ENCODE data around the gene GCG. TPM values are rescaled to one million over a fixed set of nuclear protein-coding genes. Genes with fewer than 3 reads are reported as not detected.

The GCG gene
- total RNA-seq, 2 donors from 2014 or later, result not detected

- Histone ChIP-seq H3K4me1 (ENCODE audit: control insufficient read depth in 1 of 2, low read depth in 2 of 2) (no peaks in the 10 kb centered on the region), H3K4me3 (no peak overlapping the region), H3K27me3 (replicated peaks; ENCODE audit: insufficient read depth) (no peaks in the 10 kb centered on the region), H3K36me3 (no peaks in the 10 kb centered on the region), H3K9me3 (no peaks in the 10 kb centered on the region), H3K27ac (no peak overlapping the region)
- DNase-seq (ENCODE audit: low spot score) (no peak), ATAC-seq (ENCODE audit: insufficient number of reproducible peaks, low FRiP score, low read depth) (no peak)
- TF ChIP-seq, protein P1, sequence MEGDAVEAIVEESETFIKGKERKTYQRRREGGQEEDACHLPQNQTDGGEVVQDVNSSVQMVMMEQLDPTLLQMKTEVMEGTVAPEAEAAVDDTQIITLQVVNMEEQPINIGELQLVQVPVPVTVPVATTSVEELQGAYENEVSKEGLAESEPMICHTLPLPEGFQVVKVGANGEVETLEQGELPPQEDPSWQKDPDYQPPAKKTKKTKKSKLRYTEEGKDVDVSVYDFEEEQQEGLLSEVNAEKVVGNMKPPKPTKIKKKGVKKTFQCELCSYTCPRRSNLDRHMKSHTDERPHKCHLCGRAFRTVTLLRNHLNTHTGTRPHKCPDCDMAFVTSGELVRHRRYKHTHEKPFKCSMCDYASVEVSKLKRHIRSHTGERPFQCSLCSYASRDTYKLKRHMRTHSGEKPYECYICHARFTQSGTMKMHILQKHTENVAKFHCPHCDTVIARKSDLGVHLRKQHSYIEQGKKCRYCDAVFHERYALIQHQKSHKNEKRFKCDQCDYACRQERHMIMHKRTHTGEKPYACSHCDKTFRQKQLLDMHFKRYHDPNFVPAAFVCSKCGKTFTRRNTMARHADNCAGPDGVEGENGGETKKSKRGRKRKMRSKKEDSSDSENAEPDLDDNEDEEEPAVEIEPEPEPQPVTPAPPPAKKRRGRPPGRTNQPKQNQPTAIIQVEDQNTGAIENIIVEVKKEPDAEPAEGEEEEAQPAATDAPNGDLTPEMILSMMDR (IDR thresholded peaks at IDR 0.05), result no peak
Observed at GRCh38 chr2:162182395-162182794, 30.3 kb upstream of the GCG start.

GRCh38 chr2:162177301-162177700 lies 25.3 kb upstream of the GCG start:
- H3K27me3 ChIP-seq (replicated peaks; ENCODE audit: insufficient read depth), result no peaks in the 10 kb centered on the region
- no peak overlapping the region for H3K4me3 ChIP-seq
- no peaks in the 10 kb centered on the region for H3K36me3 ChIP-seq
- no peaks in the 10 kb centered on the region for H3K4me1 ChIP-seq (ENCODE audit: control insufficient read depth in 1 of 2, low read depth in 2 of 2)
- TF ChIP-seq, protein P1 (IDR thresholded peaks at IDR 0.05), result no peak
- no peak for DNase-seq (ENCODE audit: low spot score)
- ATAC-seq (ENCODE audit: insufficient number of reproducible peaks, low FRiP score, low read depth), result no peak
- no peaks in the 10 kb centered on the region for H3K9me3 ChIP-seq
- H3K27ac ChIP-seq, result no peak overlapping the region

- no peaks in the 10 kb centered on the region for H3K36me3 ChIP-seq
- no peak overlapping the region for H3K4me3 ChIP-seq
- H3K4me1 ChIP-seq (ENCODE audit: control insufficient read depth in 1 of 2, low read depth in 2 of 2), result no peaks in the 10 kb centered on the region
- no peaks in the 10 kb centered on the region for H3K9me3 ChIP-seq
- ATAC-seq (ENCODE audit: insufficient number of reproducible peaks, low FRiP score, low read depth) (no peak), DNase-seq (ENCODE audit: low spot score) (no peak)
- H3K27me3 ChIP-seq (replicated peaks; ENCODE audit: insufficient read depth), result no peaks in the 10 kb centered on the region
- TF ChIP-seq, protein P1 (IDR thresholded peaks at IDR 0.05), result no peak
- no peak overlapping the region for H3K27ac ChIP-seq
Observed at GRCh38 chr2:162175714-162176113, 23.7 kb upstream of the GCG start.

- DNase-seq (ENCODE audit: low spot score) (no peak), ATAC-seq (ENCODE audit: insufficient number of reproducible peaks, low FRiP score, low read depth) (no peak)
- H3K27me3 ChIP-seq (replicated peaks; ENCODE audit: insufficient read depth), result no peaks in the 10 kb centered on the region
- TF ChIP-seq, protein P1 (IDR thresholded peaks at IDR 0.05), result no peak
- no peak overlapping the region for H3K27ac ChIP-seq
- H3K4me1 ChIP-seq (ENCODE audit: control insufficient read depth in 1 of 2, low read depth in 2 of 2), result no peaks in the 10 kb centered on the region
- H3K36me3 ChIP-seq, result no peaks in the 10 kb centered on the region
- H3K9me3 ChIP-seq, result no peaks in the 10 kb centered on the region
- H3K4me3 ChIP-seq, result no peak overlapping the region
Observed at GRCh38 chr2:162174746-162175145, 22.7 kb upstream of the GCG start.

GRCh38 chr2:162172802-162173370 lies 20.8 kb upstream of the GCG start:
- H3K36me3 ChIP-seq, result no peaks in the 10 kb centered on the region
- no peak for ATAC-seq (ENCODE audit: insufficient number of reproducible peaks, low FRiP score, low read depth)
- H3K9me3 ChIP-seq, result no peaks in the 10 kb centered on the region
- TF ChIP-seq, protein P1 (IDR thresholded peaks at IDR 0.05), result no peak
- H3K27ac ChIP-seq, result no peak overlapping the region
- no peaks in the 10 kb centered on the region for H3K27me3 ChIP-seq (replicated peaks; ENCODE audit: insufficient read depth)
- H3K4me3 ChIP-seq, result no peak overlapping the region
- DNase-seq (ENCODE audit: low spot score), result no peak
- no peaks in the 10 kb centered on the region for H3K4me1 ChIP-seq (ENCODE audit: control insufficient read depth in 1 of 2, low read depth in 2 of 2)

Data from thoracic aorta (tissue), 2 donors.